OCI-LY7 (cell line): ENCODE data around the gene TM9SF4. TPM values are rescaled to one million over a fixed set of nuclear protein-coding genes. Genes with fewer than 3 reads are reported as not detected.

ENCODE experiments used
- BruUV-seq: library from RNA; stranded (reverse); fragments of 400-500 nt; replicated peaks from 2 replicates; lab custom pipeline; 2021; lab: Mats Ljungman, UMichigan
- CTCF ChIA-PET: fragments of 300-600 bp; sonication (Branson Sonifier 250); formaldehyde crosslinking; loops from one replicate; lab custom pipeline; 2022; ENCODE audit warnings: antibody characterized with exemption; ENCODE audit not compliant: unreplicated experiment; lab: Charles Lee
- POLR2A ChIA-PET: fragments of 300-600 bp; sonication (Branson Sonifier 250); formaldehyde crosslinking; loops from one replicate; lab custom pipeline; 2022; ENCODE audit warnings: antibody characterized with exemption; lab: Charles Lee
- DNase-seq: peaks from one replicate; pipeline ENCODE4 v3.0.0-alpha.2; 2015; ENCODE audit warnings: low spot score
- H2AFZ ChIP-seq: fragments of 200-600 bp; sonication (generic), shearing (Covaris generic); 2 replicates; pipeline ENCODE4 v1.6.1; 2014; ENCODE audit warnings: mild to moderate bottlenecking, antibody characterized with exemption, low read length, moderate library complexity
- H3K27ac ChIP-seq: fragments of 200-600 bp; sonication (generic); 2 replicates; pipeline ENCODE4 v1.5.1; 2014; ENCODE audit warnings: mixed run types, low read depth, mild to moderate bottlenecking, moderate library complexity, low read length, inconsistent platforms; ENCODE audit not compliant: poor library complexity, severe bottlenecking
- H3K36me3 ChIP-seq: fragments of 200-600 bp; sonication (generic); 2 replicates; pipeline ENCODE4 v1.6.1; 2014; ENCODE audit warnings: mild to moderate bottlenecking, antibody characterized with exemption, low read length, moderate library complexity, mixed read lengths; ENCODE audit not compliant: insufficient read depth
- H3K4me1 ChIP-seq: fragments of 200-600 bp; sonication (generic); 2 replicates; pipeline ENCODE4 v1.5.1; 2014; ENCODE audit warnings: mild to moderate bottlenecking, low read length; ENCODE audit not compliant: insufficient read depth, poor library complexity, severe bottlenecking
- H3K4me2 ChIP-seq: fragments of 200-600 bp; sonication (generic); 2 replicates; pipeline ENCODE4 v1.6.1; 2014; ENCODE audit warnings: mild to moderate bottlenecking, low read length
- H3K4me3 ChIP-seq: fragments of 200-600 bp; sonication (generic); 2 replicates; pipeline ENCODE4 v1.5.1; 2014; ENCODE audit warnings: mild to moderate bottlenecking, low read depth, low read length; ENCODE audit not compliant: poor library complexity, severe bottlenecking
- H3K79me2 ChIP-seq: fragments of 200-600 bp; sonication (generic); 2 replicates; pipeline ENCODE4 v1.6.1; 2016; ENCODE audit warnings: low read depth, mild to moderate bottlenecking, low read length, moderate library complexity, mixed read lengths; ENCODE audit not compliant: insufficient read depth
- H3K9me2 ChIP-seq: fragments of 200-600 bp; sonication (generic); 2 replicates; pipeline ENCODE4 v1.6.1; 2016; ENCODE audit warnings: mild to moderate bottlenecking, low read length, mixed read lengths; ENCODE audit not compliant: insufficient read depth
- H3K9me3 ChIP-seq: fragments of 200-600 bp; sonication (generic); 2 replicates; pipeline ENCODE4 v1.6.1; 2014; ENCODE audit warnings: mild to moderate bottlenecking, mixed run types, low read length, mixed read lengths
- H4K20me1 ChIP-seq: fragments of 200-600 bp; sonication (generic); 2 replicates; pipeline ENCODE4 v1.6.1; 2014; ENCODE audit warnings: mild to moderate bottlenecking, antibody characterized with exemption, low read length, moderate library complexity, mixed read lengths; ENCODE audit not compliant: insufficient read depth
- CTCF ChIP-seq: fragments of 200-600 bp; sonication (generic); conservative IDR thresholded peaks from 2 replicates; pipeline ENCODE4 v1.5.1; 2014; ENCODE audit warnings: mild to moderate bottlenecking, antibody characterized with exemption, low read length, moderate library complexity, mixed read lengths
- EZH2phosphoT487 ChIP-seq: fragments of 200-600 bp; sonication (generic); IDR thresholded peaks from 2 replicates; pipeline ENCODE4 v1.6.1; 2018; ENCODE audit warnings: low read depth, borderline replicate concordance, mild to moderate bottlenecking, mixed run types, antibody characterized with exemption, low read length, moderate library complexity, mixed read lengths
- intact Hi-C: fragments of 100-400 bp; cut with micrococcal nuclease; formaldehyde crosslinking; loops from one replicate; pipeline ENCODE4 v1.10.0; 2022; ENCODE audit not compliant: unreplicated experiment
- total RNA-seq, 2 experiments: library from RNA; depleted of rRNA in 1 of 2; stranded (reverse); fragments of >200 nt in 1 of 2; shearing (Covaris generic) in 1 of 2; gene quantifications; 2 replicates each; pipeline ENCODE4 v1.2.3, GENCODE V29; 2014 to 2022

The TM9SF4 gene
- total RNA-seq, 2 experiments from 2014 or later: 20.8 to 38.9 TPM

DNA sequence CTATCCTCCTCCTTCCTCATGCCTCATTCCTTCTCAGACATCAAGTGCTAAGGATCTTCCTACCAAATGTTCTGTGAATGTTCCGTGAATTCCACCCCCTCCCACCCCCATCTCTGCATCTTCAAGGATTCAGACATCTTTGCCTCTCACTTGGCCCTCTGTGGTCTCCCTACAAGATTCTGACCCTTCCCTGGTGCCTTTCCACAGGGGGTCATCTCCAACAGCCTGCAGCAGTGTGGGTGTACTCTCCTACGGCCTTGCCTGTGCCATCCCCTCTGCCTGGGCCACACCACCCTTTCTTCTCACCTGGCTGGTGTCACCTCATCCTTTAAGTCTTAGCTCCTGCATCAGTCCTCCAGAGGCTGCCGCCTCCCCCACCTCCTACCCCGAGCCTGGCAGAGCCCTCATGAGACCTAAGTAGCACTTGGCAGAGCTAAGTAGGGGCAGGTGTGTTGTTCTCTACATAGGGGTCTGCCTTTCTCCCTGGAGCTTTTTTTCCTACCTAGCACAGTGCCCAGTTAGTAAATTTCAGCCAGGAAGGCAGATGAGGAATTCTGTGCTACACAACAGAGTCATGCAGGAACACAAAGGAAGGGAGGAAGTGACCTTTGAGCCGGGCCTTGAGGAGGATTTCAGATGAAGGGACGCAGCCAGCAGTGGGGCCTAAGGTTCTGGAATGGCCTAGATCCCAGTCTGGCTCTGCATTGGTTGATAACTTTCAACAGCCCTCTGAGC is 43.1 kb downstream of the TM9SF4 start:
- no peak overlapping the region for H3K4me3 ChIP-seq
- H3K9me3 ChIP-seq: no peaks in the 10 kb centered on the region
- intact Hi-C loops: loop anchor here (10.0 kb wide), 1 partner anchor 502 kb away; no protein-coding TSS in a partner anchor
- H3K9me2 ChIP-seq: no peaks in the 10 kb centered on the region
- no peak for DNase-seq
- no TSS peak for BruUV-seq
- CTCF ChIA-PET: no interaction called here
- H3K27ac ChIP-seq: no peak overlapping the region
- H3K36me3 ChIP-seq: peaks cover 46% of the 10 kb centered on the region
- no peaks in the 10 kb centered on the region for H3K4me1 ChIP-seq
- POLR2A ChIA-PET: interaction anchor here (0.6 kb wide), 1 partner anchor 154 kb away, joined by 4 read pairs; no protein-coding TSS in a partner anchor
- H2AFZ ChIP-seq: no peak overlapping the region
- H4K20me1 ChIP-seq: no peaks in the 10 kb centered on the region
- TF ChIP-seq CTCF (no peak), EZH2phosphoT487 (no peak)
- no peak overlapping the region for H3K4me2 ChIP-seq
- H3K79me2 ChIP-seq: no peaks in the 10 kb centered on the region

- H3K27ac ChIP-seq: no peak overlapping the region
- peaks cover 50% of the 10 kb centered on the region for H3K36me3 ChIP-seq
- H3K4me1 ChIP-seq: no peaks in the 10 kb centered on the region
- CTCF ChIA-PET: interaction anchor here (0.6 kb wide), 1 partner anchor 112 kb away, joined by 3 read pairs; no protein-coding TSS in a partner anchor
- no peak overlapping the region for H2AFZ ChIP-seq
- BruUV-seq: no TSS peak
- no peak overlapping the region for H3K4me2 ChIP-seq
- DNase-seq: no peak
- H3K79me2 ChIP-seq: no peaks in the 10 kb centered on the region
- no peak for TF ChIP-seq CTCF
- TF ChIP-seq EZH2phosphoT487: no peak
- POLR2A ChIA-PET: no interaction called here
- H3K9me3 ChIP-seq: no peaks in the 10 kb centered on the region
- H3K4me3 ChIP-seq: no peak overlapping the region
- intact Hi-C loops: loop anchor here (10.0 kb wide), 1 partner anchor 502 kb away; no protein-coding TSS in a partner anchor
- H3K9me2 ChIP-seq: no peaks in the 10 kb centered on the region
- no peaks in the 10 kb centered on the region for H4K20me1 ChIP-seq
Measured at GRCh38 chr20:32153156-32153665, 43.7 kb downstream of the TM9SF4 start.
